ENCODE results near the gene TXLNA. TPM values are rescaled to one million over a fixed set of nuclear protein-coding genes. Genes with fewer than 3 reads are reported as not detected.
"Not testable (repeated sequence)": the region's sequence is repeated elsewhere in the genome, so short reads cannot be mapped to it uniquely, and the experiment has no call there.

Gene TXLNA
- polyA plus RNA-seq, 2 donors = 10.2 to 13.5 TPM

- H3K4me1 ChIP-seq (ENCODE audit: control insufficient read depth in 2 of 2, insufficient read depth in 2 of 2, low read length in 1 of 2) = no peaks in the 10 kb centered on the region
- WGBS, 2 donors = 57 to 62% methylated on average over 5 of the region's 5 CpGs
- H3K4me3 ChIP-seq (ENCODE audit: low read depth in 1 of 2, low read length in 2 of 2) = no peak overlapping the region
- no peaks in the 10 kb centered on the region for H3K9me3 ChIP-seq (ENCODE audit: control insufficient read depth in 2 of 2, insufficient read depth in 1 of 2, low read depth in 1 of 2, low read length in 1 of 2)
- no peak overlapping the region for H3K27ac ChIP-seq (ENCODE audit: low read depth in 2 of 2, low read length in 1 of 2)
- H3K36me3 ChIP-seq (ENCODE audit: control insufficient read depth in 2 of 2, insufficient read depth in 2 of 2, low read length in 1 of 2) = peaks cover 0 to 4% of the 10 kb centered on the region in 2 donors
- no peaks in the 10 kb centered on the region for H3K27me3 ChIP-seq (ENCODE audit: control insufficient read depth in 1 of 2, insufficient read depth in 2 of 2, low read length in 2 of 2)
These were observed 28.1 kb upstream of the TXLNA start for GRCh38 chr1:32151319-32151787.

- Histone ChIP-seq H3K4me1 (ENCODE audit: control insufficient read depth in 2 of 2, insufficient read depth in 2 of 2, low read length in 1 of 2) (no peaks in the 10 kb centered on the region), H3K4me3 (ENCODE audit: low read depth in 1 of 2, low read length in 2 of 2) (no peak overlapping the region), H3K27ac (ENCODE audit: low read depth in 2 of 2, low read length in 1 of 2) (no peak overlapping the region), H3K27me3 (ENCODE audit: control insufficient read depth in 1 of 2, insufficient read depth in 2 of 2, low read length in 2 of 2) (no peaks in the 10 kb centered on the region), H3K9me3 (ENCODE audit: control insufficient read depth in 2 of 2, insufficient read depth in 1 of 2, low read depth in 1 of 2, low read length in 1 of 2) (no peaks in the 10 kb centered on the region), H3K36me3 (ENCODE audit: control insufficient read depth in 2 of 2, insufficient read depth in 2 of 2, low read length in 1 of 2) (peaks cover 22 to 27% of the 10 kb centered on the region in 2 donors)
- WGBS, 2 donors = 74 to 80% methylated on average over 3 of the region's 3 CpGs
These were observed 20.3 kb upstream of the TXLNA start for GRCh38 chr1:32159189-32159588.

- no peaks in the 10 kb centered on the region for H3K9me3 ChIP-seq (ENCODE audit: control insufficient read depth in 2 of 2, insufficient read depth in 1 of 2, low read depth in 1 of 2, low read length in 1 of 2)
- H3K4me3 ChIP-seq (ENCODE audit: low read depth in 1 of 2, low read length in 2 of 2) = no peak overlapping the region
- no peaks in the 10 kb centered on the region for H3K4me1 ChIP-seq (ENCODE audit: control insufficient read depth in 2 of 2, insufficient read depth in 2 of 2, low read length in 1 of 2)
- H3K36me3 ChIP-seq (ENCODE audit: control insufficient read depth in 2 of 2, insufficient read depth in 2 of 2, low read length in 1 of 2) = peaks cover 17 to 28% of the 10 kb centered on the region in 2 donors
- no peaks in the 10 kb centered on the region for H3K27me3 ChIP-seq (ENCODE audit: control insufficient read depth in 1 of 2, insufficient read depth in 2 of 2, low read length in 2 of 2)
- 68 to 81% methylated on average over 2 of the region's 2 CpGs for WGBS, 2 donors
- H3K27ac ChIP-seq (ENCODE audit: low read depth in 2 of 2, low read length in 1 of 2) = peak overlapping the region; percentile 47 to 70
These were observed 16.1 kb upstream of the TXLNA start for GRCh38 chr1:32163405-32163804.

GRCh38 chr1:32165633-32166032 is 13.8 kb upstream of the TXLNA start:
- H3K36me3 ChIP-seq (ENCODE audit: control insufficient read depth in 2 of 2, insufficient read depth in 2 of 2, low read length in 1 of 2) = peaks cover 16 to 26% of the 10 kb centered on the region in 2 donors
- not testable (repeated sequence) for H3K4me3 ChIP-seq (ENCODE audit: low read depth in 1 of 2, low read length in 2 of 2); H3K27ac ChIP-seq (ENCODE audit: low read depth in 2 of 2, low read length in 1 of 2); H3K9me3 ChIP-seq (ENCODE audit: control insufficient read depth in 2 of 2, insufficient read depth in 1 of 2, low read depth in 1 of 2, low read length in 1 of 2); H3K4me1 ChIP-seq (ENCODE audit: control insufficient read depth in 2 of 2, insufficient read depth in 2 of 2, low read length in 1 of 2); H3K27me3 ChIP-seq (ENCODE audit: control insufficient read depth in 1 of 2, insufficient read depth in 2 of 2, low read length in 2 of 2)
- 95 to 97% methylated on average over 10 of the region's 10 CpGs for WGBS, 2 donors

GRCh38 chr1:32170991-32171390 is 8.5 kb upstream of the TXLNA start:
- no peak overlapping the region for H3K4me3 ChIP-seq (ENCODE audit: low read depth in 1 of 2, low read length in 2 of 2)
- WGBS, 2 donors = 85 to 86% methylated on average over 4 of the region's 4 CpGs
- peaks cover 14 to 33% of the 10 kb centered on the region in 2 donors for H3K36me3 ChIP-seq (ENCODE audit: control insufficient read depth in 2 of 2, insufficient read depth in 2 of 2, low read length in 1 of 2)
- no peaks in the 10 kb centered on the region for H3K27me3 ChIP-seq (ENCODE audit: control insufficient read depth in 1 of 2, insufficient read depth in 2 of 2, low read length in 2 of 2)
- H3K27ac ChIP-seq (ENCODE audit: low read depth in 2 of 2, low read length in 1 of 2) = no peak overlapping the region
- no peaks in the 10 kb centered on the region for H3K4me1 ChIP-seq (ENCODE audit: control insufficient read depth in 2 of 2, insufficient read depth in 2 of 2, low read length in 1 of 2)
- H3K9me3 ChIP-seq (ENCODE audit: control insufficient read depth in 2 of 2, insufficient read depth in 1 of 2, low read depth in 1 of 2, low read length in 1 of 2) = no peaks in the 10 kb centered on the region

- no peaks in the 10 kb centered on the region for H3K4me1 ChIP-seq (ENCODE audit: control insufficient read depth in 2 of 2, insufficient read depth in 2 of 2, low read length in 1 of 2)
- WGBS, 2 donors = 94 to 98% methylated on average over 1 of the region's 1 CpG
- H3K4me3 ChIP-seq (ENCODE audit: low read depth in 1 of 2, low read length in 2 of 2) = no peak overlapping the region
- peaks cover 14 to 26% of the 10 kb centered on the region in 2 donors for H3K36me3 ChIP-seq (ENCODE audit: control insufficient read depth in 2 of 2, insufficient read depth in 2 of 2, low read length in 1 of 2)
- H3K9me3 ChIP-seq (ENCODE audit: control insufficient read depth in 2 of 2, insufficient read depth in 1 of 2, low read depth in 1 of 2, low read length in 1 of 2) = no peaks in the 10 kb centered on the region
- H3K27me3 ChIP-seq (ENCODE audit: control insufficient read depth in 1 of 2, insufficient read depth in 2 of 2, low read length in 2 of 2) = no peaks in the 10 kb centered on the region
- no peak overlapping the region for H3K27ac ChIP-seq (ENCODE audit: low read depth in 2 of 2, low read length in 1 of 2)
These were observed 6.7 kb upstream of the TXLNA start for GRCh38 chr1:32172621-32173245.

GRCh38 chr1:32178380-32179192 is 889 bp upstream of the TXLNA start:
- H3K27me3 ChIP-seq (ENCODE audit: control insufficient read depth in 1 of 2, insufficient read depth in 2 of 2, low read length in 2 of 2) = no peaks in the 10 kb centered on the region
- 87 to 89% methylated on average over 7 of the region's 7 CpGs for WGBS, 2 donors
- peak overlapping the region; percentile 93 to 99 for H3K27ac ChIP-seq (ENCODE audit: low read depth in 2 of 2, low read length in 1 of 2)
- no peaks in the 10 kb centered on the region for H3K9me3 ChIP-seq (ENCODE audit: control insufficient read depth in 2 of 2, insufficient read depth in 1 of 2, low read depth in 1 of 2, low read length in 1 of 2)
- H3K4me1 ChIP-seq (ENCODE audit: control insufficient read depth in 2 of 2, insufficient read depth in 2 of 2, low read length in 1 of 2) = peaks cover 0 to 10% of the 10 kb centered on the region in 2 donors
- peak overlapping the region in 1 of 2 donors; percentile 54 for H3K4me3 ChIP-seq (ENCODE audit: low read depth in 1 of 2, low read length in 2 of 2)
- peaks cover 2 to 7% of the 10 kb centered on the region in 2 donors for H3K36me3 ChIP-seq (ENCODE audit: control insufficient read depth in 2 of 2, insufficient read depth in 2 of 2, low read length in 1 of 2)

- peak overlapping the region; percentile 93 to 99 for H3K27ac ChIP-seq (ENCODE audit: low read depth in 2 of 2, low read length in 1 of 2)
- WGBS, 2 donors = 11 to 12% methylated on average over 7 of the region's 7 CpGs
- H3K4me3 ChIP-seq (ENCODE audit: low read depth in 1 of 2, low read length in 2 of 2) = peak overlapping the region; percentile 54 to 74
- H3K4me1 ChIP-seq (ENCODE audit: control insufficient read depth in 2 of 2, insufficient read depth in 2 of 2, low read length in 1 of 2) = peaks cover 0 to 10% of the 10 kb centered on the region in 2 donors
- peaks cover 0 to 7% of the 10 kb centered on the region in 2 donors for H3K36me3 ChIP-seq (ENCODE audit: control insufficient read depth in 2 of 2, insufficient read depth in 2 of 2, low read length in 1 of 2)
- no peaks in the 10 kb centered on the region for H3K27me3 ChIP-seq (ENCODE audit: control insufficient read depth in 1 of 2, insufficient read depth in 2 of 2, low read length in 2 of 2)
- no peaks in the 10 kb centered on the region for H3K9me3 ChIP-seq (ENCODE audit: control insufficient read depth in 2 of 2, insufficient read depth in 1 of 2, low read depth in 1 of 2, low read length in 1 of 2)
These were observed 357 bp upstream of the TXLNA start for GRCh38 chr1:32179193-32179442.

GRCh38 chr1:32180186-32181060 is 948 bp downstream of the TXLNA start:
- 3 to 4% methylated on average over 36 of the region's 36 CpGs for WGBS, 2 donors
- Histone ChIP-seq H3K36me3 (ENCODE audit: control insufficient read depth in 2 of 2, insufficient read depth in 2 of 2, low read length in 1 of 2) (peaks cover 7 to 12% of the 10 kb centered on the region in 2 donors), H3K9me3 (ENCODE audit: control insufficient read depth in 2 of 2, insufficient read depth in 1 of 2, low read depth in 1 of 2, low read length in 1 of 2) (no peaks in the 10 kb centered on the region), H3K4me1 (ENCODE audit: control insufficient read depth in 2 of 2, insufficient read depth in 2 of 2, low read length in 1 of 2) (peaks cover 0 to 10% of the 10 kb centered on the region in 2 donors), H3K4me3 (ENCODE audit: low read depth in 1 of 2, low read length in 2 of 2) (peak overlapping the region; percentile 54 to 74), H3K27ac (ENCODE audit: low read depth in 2 of 2, low read length in 1 of 2) (peak overlapping the region; percentile 93 to 99), H3K27me3 (ENCODE audit: control insufficient read depth in 1 of 2, insufficient read depth in 2 of 2, low read length in 2 of 2) (no peaks in the 10 kb centered on the region)

All from esophagus (tissue), 2 donors.